Mesothelial cell of epicardium (in vitro differentiated cells): ENCODE results near the gene MTARC1. TPM values are rescaled to one million over a fixed set of nuclear protein-coding genes. Genes with fewer than 3 reads are reported as not detected.

Experiments
- DNase-seq, 2 experiments: peaks; one replicate each; pipeline ENCODE4 v3.0.0; 2021; ENCODE audit warnings: low spot score in 2 of 2; ENCODE audit not compliant: unreplicated experiment in 2 of 2
- H3K27ac Mint-ChIP-seq: 2 replicates; pipeline ENCODE4 v1.8.0; 2021; ENCODE audit warnings: mixed read lengths
- H3K27me3 Mint-ChIP-seq: 2 replicates; pipeline ENCODE4 v1.8.0; 2021; ENCODE audit warnings: low read depth, mixed read lengths
- H3K36me3 Mint-ChIP-seq: 2 replicates; pipeline ENCODE4 v1.8.0; 2021; ENCODE audit warnings: mixed read lengths
- H3K4me1 Mint-ChIP-seq: 2 replicates; pipeline ENCODE4 v1.8.0; 2021; ENCODE audit warnings: mixed read lengths
- H3K4me3 Mint-ChIP-seq: 2 replicates; pipeline ENCODE4 v1.8.0; 2021; ENCODE audit warnings: mild to moderate bottlenecking, moderate library complexity, mixed read lengths
- H3K9me3 Mint-ChIP-seq: 2 replicates; pipeline ENCODE4 v1.8.0; 2021; ENCODE audit warnings: mixed read lengths
- total RNA-seq: library from RNA; stranded (reverse); gene quantifications from 3 replicates; pipeline ENCODE4 v1.2.1, GENCODE V29; 2021
- TF ChIP-seq, protein P1 (sequence below): fragments of 200-600 bp; sonication (generic); IDR thresholded peaks from one replicate; pipeline ENCODE4 v1.5.0; 2021; ENCODE audit warnings: antibody characterized with exemption; ENCODE audit not compliant: unreplicated experiment

MTARC1 gene
- total RNA-seq, 1 donor from 2014 or later = 11.9 TPM

DNA sequence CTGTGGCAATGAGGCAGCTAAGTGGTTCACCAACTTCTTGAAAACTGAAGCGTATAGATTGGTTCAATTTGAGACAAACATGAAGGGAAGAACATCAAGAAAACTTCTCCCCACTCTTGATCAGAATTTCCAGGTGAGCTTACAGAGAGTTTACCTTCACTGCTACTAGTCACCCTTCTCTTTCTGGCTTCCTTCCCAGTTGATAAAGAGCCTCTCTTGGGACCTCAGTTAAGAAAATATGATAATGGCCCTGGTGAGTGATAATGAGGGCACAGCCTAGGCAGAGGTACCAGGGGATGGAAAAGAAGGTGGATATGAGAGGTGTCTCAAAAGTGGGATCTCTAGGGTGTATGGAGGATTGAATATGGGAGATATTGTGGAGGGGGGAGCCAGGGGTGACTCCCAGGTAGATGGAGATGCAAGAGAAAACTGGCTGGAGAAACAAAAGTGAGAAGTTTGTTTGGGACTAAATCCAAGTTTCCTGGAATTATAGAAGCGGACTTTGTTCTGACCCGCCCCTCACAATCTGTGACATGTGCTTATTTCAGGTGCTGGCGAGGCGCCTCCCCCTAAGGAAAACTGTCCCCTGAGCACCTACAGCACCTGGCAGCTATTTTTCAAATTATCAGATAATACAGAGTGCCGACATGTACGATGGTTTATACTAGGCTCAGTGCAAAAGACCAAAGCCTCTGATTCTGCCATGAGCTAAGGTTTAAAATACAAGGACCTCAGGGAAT lies 24.9 kb upstream of the MTARC1 start:
- H3K4me1 Mint-ChIP-seq = no peaks in the 10 kb centered on the region
- no peaks in the 10 kb centered on the region for H3K9me3 Mint-ChIP-seq
- no peak overlapping the region for H3K27ac Mint-ChIP-seq
- no peak for DNase-seq
- peaks cover 11% of the 10 kb centered on the region for H3K36me3 Mint-ChIP-seq
- H3K4me3 Mint-ChIP-seq = no peak overlapping the region
- TF ChIP-seq, protein P1, sequence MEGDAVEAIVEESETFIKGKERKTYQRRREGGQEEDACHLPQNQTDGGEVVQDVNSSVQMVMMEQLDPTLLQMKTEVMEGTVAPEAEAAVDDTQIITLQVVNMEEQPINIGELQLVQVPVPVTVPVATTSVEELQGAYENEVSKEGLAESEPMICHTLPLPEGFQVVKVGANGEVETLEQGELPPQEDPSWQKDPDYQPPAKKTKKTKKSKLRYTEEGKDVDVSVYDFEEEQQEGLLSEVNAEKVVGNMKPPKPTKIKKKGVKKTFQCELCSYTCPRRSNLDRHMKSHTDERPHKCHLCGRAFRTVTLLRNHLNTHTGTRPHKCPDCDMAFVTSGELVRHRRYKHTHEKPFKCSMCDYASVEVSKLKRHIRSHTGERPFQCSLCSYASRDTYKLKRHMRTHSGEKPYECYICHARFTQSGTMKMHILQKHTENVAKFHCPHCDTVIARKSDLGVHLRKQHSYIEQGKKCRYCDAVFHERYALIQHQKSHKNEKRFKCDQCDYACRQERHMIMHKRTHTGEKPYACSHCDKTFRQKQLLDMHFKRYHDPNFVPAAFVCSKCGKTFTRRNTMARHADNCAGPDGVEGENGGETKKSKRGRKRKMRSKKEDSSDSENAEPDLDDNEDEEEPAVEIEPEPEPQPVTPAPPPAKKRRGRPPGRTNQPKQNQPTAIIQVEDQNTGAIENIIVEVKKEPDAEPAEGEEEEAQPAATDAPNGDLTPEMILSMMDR = no peak
- no peaks in the 10 kb centered on the region for H3K27me3 Mint-ChIP-seq

DNA sequence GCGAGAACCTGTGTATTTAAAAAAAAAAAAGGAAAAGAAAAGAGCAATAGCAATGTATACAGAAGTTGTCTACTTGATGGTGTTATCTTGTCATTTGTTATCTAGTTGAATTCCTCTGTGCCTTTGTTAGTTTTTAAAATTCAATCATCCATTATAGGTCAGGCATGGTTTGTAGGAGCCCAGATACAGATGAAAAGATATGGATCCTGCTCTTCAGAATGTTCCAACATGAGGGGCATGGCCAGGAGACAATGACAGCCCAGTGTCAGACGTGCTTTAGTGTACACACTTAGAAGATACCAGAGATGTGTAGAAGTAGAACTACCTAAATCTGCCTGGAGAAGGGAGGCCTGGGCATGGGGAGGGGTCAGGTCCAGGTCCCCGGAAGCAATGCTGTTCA lies 22.0 kb upstream of the MTARC1 start:
- Mint-ChIP-seq H3K4me3 (no peak overlapping the region), H3K27ac (no peak overlapping the region), H3K4me1 (peaks cover 6% of the 10 kb centered on the region), H3K27me3 (no peaks in the 10 kb centered on the region), H3K9me3 (no peaks in the 10 kb centered on the region), H3K36me3 (peaks cover 10% of the 10 kb centered on the region)
- DNase-seq = no peak
- TF ChIP-seq, protein P1 = no peak

DNA sequence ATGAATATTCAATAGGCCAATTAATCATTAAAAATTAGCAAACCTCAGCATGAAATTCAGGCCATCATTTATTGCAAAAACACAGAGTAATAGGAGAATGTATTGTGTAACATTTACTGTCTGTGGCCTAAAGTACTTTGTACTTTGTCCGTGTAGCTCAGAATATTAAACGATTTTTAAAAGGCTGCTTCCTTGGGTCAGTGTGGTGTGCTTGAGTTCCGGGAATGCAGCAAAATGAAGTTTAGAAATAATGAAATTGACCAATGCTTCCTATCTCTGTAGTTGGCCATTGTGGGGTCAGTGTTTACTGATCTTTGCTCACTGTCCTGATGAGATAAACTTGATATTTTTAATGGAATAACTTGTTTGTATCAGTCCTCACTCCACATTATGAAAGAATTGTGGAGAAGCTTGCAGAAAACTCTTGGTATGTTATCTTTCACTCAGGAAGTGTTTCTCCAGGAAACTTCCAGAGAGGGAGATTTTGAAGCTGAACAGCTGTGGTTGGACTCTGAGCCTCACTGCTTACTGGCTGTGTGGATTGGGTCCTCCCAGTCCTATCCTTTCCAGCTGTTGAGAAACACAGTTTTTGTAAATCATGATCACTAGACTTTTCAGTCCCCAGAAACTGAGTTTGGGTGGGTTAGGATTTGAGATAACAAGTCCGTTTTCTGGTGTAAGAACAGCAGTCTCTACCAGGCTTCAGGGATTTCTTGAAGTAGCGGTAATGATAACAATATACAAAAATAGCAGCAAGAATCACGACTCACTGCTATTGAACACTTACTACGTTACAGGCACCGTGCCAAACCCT lies 19.2 kb upstream of the MTARC1 start:
- peaks cover 6% of the 10 kb centered on the region for H3K4me1 Mint-ChIP-seq
- H3K36me3 Mint-ChIP-seq = peaks cover 10% of the 10 kb centered on the region
- peak overlapping the region; percentile 77 for H3K27ac Mint-ChIP-seq
- H3K4me3 Mint-ChIP-seq = no peak overlapping the region
- TF ChIP-seq, protein P1 = no peak
- no peak for DNase-seq
- no peaks in the 10 kb centered on the region for H3K9me3 Mint-ChIP-seq
- H3K27me3 Mint-ChIP-seq = no peaks in the 10 kb centered on the region

DNA sequence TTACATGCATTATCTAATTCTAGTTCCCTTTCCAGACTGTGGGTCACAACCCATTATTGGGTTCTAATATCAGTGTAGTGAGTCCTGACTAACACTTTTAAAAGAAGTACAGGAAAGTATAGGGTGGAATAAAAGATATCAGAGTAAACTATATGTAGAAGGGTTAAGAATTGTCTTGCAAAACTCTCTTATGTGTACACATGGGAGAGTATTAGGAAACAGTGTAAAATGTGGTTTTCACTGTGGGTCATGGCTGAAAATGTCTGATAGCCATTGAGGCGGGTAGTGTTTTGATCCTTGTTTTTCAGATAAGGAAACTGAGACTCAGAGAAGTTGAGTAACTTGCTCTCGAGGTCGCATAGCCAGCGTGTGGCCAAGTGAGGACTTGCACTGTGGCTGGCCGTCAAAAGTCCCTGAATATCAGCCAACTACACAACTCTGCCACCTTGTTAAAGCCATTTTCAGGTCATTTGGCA lies 18.5 kb upstream of the MTARC1 start:
- H3K4me1 Mint-ChIP-seq = peaks cover 6% of the 10 kb centered on the region
- H3K27ac Mint-ChIP-seq = peak overlapping the region; percentile 53
- H3K4me3 Mint-ChIP-seq = no peak overlapping the region
- H3K36me3 Mint-ChIP-seq = peaks cover 6% of the 10 kb centered on the region
- DNase-seq = no peak
- H3K9me3 Mint-ChIP-seq = no peaks in the 10 kb centered on the region
- TF ChIP-seq, protein P1 = no peak
- no peaks in the 10 kb centered on the region for H3K27me3 Mint-ChIP-seq

DNA sequence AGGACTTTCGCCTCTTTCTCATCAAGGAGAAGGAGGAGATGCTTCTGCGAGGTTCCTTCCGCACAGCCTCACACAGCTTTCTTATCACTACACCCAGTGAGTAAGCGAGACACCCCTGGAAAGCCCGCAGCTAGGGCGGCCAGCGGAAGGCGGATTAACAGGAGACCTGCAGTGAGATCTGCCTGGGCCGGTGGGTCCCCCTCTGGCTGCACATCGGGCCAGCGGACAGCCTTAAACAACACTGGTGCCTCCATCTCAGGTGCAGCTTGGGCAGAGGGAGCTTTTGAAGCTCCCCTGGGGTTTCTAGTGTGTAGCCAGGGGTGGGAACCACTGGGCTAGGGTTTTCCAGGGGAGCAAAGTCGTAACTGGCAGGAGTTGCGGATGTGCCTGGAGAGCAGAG lies 17.5 kb upstream of the MTARC1 start:
- no peak for DNase-seq
- Mint-ChIP-seq H3K9me3 (no peaks in the 10 kb centered on the region), H3K27me3 (no peaks in the 10 kb centered on the region), H3K27ac (peak overlapping the region; percentile 25), H3K36me3 (peaks cover 6% of the 10 kb centered on the region), H3K4me3 (no peak overlapping the region), H3K4me1 (peaks cover 6% of the 10 kb centered on the region)
- TF ChIP-seq, protein P1 = no peak
